Islet of Langerhans (tissue), 1 donor: ENCODE measurements around the gene OSBPL5.

Experiments used
- FAIRE-seq: peaks from one replicate; lab custom pipeline; 2011; peaks lifted over from hg19 to GRCh38; lab: Jason Lieb, UNC

The OSBPL5 gene

DNA sequence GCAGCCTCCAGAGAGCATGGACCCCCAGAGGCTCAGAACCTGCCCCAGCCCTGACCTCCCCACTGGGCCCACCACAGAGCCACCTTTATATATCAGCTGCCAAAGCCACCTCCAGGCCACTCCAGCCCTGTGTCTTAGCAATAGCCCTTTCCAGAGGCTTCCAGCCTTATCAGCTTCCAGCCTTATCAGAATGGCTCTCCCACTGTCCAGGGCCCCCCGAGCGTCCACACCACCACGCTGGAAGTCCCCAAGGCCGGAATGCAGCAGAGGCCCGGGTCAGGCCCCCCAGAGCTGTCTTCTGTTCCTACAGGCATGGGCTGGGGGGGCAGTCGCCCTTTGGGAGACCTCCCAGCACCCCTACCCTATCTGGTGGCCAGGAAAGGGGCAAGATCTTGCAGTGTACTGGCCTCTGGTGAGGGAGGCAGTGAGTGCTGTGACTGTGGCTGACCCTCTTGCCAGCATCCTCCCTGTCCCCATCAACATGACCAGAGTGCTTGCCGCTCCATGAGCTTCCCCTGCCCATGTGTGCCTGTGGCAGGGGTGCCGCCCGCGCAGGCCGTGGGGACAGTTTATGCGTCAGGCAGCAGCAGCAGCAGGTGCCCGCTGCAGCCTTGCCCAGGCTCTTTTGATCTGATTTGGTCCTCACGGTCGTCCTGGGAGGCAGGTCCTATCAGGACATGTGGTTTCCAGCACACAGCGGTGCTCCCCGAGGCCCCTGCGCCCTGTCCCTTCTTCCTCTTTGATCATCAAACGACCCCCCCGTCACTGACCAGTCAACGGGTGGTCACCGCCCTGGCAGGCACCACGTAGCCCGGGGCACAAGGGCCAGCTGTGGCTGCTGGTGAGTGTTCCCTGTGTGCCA is 15.9 kb downstream of the OSBPL5 start:
- FAIRE-seq, result no peak

DNA sequence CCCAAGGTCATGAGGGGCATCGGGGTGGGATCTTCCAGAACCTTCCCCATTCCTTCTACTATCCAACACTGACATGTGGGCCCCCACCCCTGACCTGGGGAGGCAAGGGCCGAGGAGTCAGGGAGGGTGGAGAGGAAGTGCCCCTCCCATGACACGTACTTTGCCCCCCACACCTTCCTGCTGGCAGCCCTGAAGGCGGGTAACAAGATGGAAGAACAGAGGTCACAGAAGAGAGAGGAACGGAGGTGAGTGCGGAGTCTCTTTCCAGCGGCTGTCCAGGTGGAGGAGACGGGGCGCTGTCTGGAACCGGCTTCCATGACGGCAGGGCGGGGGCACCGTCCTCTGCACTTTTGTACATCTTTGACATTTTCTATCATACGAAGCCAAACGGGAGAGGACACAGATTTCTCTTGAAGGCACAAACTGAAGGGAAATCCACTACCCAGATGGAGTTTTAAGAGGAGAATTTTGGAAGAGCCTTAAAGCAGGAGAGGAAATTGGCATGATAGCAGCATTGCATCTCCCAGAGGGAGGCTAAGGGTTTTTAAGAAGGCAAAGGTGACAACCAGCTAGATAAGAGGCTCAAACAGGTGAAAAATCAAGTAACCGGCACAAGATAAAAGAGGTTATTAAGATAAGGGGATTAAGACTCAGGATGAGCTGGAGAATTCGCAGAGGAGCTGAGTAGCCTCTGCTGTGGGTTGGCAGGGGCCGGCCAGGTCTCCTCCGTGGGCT is 16.7 kb downstream of the OSBPL5 start:
- no peak for FAIRE-seq

DNA sequence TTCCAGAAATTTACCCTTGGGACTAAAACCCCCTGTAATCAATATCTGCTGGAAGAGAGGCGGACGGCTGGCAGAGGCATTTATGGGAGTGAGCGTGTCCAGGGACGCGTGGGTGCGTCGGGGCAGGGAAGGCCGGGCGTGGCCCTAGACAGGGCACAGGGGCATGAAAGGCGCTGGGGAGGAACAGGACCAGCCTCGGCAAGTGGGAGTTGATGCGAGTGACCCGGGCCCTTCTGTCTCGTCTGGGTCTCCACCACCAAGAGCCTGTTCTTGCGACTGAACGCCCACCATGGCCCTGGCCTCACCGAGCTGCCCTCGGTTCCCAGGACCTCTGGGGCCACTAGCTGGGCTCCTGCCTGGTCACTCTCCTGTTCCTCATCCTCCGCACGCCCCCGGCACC is 17.5 kb downstream of the OSBPL5 start:
- FAIRE-seq, result no peak

DNA sequence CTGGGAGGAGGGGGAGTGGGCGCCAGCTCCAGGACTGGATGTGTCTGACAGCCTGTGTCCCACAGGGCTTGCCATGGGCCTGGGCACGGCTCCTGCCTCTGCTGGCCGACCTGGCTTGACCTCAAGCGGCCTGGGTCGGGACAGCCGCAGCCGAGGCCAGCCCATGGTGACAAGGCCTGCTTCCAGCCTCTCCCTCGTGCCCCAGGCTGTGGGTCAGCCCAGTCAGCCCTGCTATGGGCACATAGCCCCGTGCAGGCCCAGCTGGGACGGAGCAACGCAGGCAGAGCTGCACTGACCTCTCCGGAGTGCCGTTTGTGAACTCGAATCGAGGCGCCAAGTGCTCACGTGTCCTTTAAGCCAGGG is 17.9 kb downstream of the OSBPL5 start:
- no peak for FAIRE-seq

DNA sequence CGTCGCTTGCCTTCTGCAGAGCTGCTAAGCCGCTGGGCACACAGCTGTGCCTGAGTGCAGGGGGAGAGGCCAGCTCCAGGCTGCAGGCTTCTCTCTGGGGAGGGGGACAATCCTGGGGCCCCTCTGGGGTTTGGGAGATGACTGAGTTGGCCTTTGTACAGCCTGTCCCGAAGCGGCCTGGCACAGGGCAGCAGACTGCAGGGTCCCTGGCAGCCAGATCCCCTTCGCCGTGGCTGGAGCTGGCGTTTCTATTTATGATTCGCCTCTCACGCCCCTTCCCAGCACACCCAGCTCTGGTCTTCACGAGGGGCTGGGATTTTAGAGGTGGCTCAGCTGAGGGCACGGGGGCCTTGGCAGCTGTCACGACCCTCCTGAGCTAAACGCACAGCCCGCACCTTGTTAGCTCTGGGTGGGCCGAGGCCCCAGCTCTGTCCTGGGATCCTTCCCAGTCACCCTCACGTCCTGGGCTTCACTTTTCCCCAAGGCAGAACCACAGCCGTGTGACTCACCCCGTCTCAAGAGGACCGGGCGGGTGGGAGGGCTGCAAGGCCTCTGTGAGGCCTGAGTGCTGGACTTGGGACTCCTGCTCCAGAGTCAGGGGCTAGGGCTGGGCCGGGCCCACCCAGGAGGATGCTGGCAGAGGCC is 18.4 kb downstream of the OSBPL5 start:
- no peak for FAIRE-seq

DNA sequence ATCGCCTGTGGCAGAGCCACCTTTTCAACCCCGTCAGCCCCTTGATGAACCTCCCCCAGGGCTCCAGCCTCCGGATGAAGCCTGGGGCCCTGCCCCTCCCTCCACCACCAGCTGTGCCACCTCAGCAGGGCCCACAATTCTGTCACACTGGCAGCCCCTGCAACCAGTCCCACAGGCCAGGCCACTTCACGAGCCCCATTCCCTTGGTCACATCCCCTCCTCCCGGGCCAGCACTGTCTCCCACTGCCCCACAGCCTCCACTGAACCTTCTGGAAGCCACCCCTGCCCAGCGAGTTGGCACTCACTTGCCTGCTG is 19.9 kb downstream of the OSBPL5 start:
- FAIRE-seq, result no peak

DNA sequence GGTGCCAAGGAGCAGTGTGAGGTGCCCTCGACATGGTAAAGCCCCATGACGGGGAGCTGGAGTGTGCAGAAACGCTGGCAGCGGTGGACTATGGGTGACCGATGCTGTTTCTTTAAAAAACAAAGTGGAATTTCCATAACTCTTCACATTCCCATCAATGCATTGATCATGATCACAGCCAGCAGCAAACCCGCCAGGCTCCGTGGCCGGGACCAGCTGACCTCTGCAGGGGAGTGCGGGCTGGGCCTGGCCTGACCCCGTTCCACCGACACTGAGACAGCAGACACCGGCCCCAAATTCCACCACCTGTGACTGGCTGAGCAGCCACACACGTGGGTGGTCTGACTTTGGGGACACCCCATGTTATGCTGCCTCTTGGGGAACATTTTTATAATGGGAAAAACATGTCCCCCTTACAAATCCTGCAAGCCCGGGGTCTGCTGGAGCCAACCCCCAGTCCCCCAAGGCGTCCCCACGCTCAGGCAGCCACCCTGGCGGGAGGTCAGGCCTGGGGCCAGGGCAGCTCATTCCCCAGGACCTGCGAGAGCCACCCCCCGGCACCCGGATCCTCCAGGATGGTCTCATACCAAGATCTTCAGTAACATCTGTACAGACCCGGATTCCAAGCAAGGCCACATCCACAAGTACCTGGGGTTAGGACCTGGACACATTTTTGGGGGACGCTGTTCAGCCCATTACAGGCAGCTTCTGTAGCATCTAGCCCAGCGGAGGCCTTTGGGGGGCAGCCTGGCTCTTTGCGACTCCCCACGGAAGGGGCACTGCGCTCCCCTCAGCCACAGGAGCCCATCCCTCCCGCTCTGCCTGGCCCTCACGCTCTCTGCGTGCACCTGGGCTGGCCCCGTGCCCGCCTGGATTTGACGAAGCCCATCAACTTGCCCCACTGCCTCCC is 20.6 kb downstream of the OSBPL5 start:
- no peak for FAIRE-seq

DNA sequence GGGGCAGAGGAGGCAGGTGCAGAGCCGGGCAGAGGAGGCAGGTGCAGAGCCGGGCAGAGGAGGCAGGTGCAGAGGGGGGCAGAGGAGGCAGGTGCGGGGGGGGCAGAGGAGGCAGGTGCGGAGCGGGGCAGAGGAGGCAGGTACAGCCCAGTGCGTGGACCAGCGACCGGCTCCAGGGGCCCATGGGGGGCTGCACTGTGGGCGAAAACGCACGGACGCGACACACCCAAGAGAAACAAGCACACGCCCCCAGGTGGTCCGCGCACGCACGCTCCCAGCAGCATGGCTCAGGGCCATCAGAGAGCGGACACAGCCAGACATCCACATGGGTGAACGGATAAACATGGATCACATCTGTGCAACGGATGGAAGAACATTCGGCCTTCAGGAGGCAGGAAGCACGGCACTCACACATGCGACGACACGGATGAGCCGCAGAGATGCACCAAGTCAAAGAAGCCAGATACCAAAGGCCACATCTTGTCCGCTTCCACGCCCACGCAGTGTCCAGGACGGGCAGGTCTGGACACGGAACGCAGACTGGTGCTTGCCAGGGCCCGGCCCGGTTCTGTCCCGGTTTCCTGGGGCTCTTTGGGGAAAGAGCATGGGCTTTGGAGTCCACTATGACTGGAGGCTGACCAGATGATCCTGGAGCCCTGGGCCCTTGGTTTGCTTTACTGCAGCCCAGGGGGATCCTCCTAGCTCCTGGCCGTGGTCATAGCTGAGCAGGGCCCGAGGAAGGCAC is 21.8 kb downstream of the OSBPL5 start:
- no peak for FAIRE-seq

DNA sequence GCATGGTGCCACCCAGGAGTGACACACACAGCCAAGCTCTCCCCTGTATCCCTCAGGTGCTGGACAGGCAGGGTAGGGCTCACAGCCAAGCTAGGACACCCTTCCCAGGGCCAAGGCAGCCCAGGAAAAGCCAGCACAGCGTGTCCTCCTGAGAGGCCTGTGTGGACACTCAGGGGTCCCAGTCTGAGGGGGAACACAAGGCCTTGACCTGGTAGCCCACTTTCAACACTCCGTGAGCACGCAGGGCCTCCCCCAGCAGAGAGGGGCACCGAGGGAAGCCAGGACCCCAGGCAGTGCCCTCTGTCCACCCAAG is 24.9 kb downstream of the OSBPL5 start:
- FAIRE-seq, result no peak

DNA sequence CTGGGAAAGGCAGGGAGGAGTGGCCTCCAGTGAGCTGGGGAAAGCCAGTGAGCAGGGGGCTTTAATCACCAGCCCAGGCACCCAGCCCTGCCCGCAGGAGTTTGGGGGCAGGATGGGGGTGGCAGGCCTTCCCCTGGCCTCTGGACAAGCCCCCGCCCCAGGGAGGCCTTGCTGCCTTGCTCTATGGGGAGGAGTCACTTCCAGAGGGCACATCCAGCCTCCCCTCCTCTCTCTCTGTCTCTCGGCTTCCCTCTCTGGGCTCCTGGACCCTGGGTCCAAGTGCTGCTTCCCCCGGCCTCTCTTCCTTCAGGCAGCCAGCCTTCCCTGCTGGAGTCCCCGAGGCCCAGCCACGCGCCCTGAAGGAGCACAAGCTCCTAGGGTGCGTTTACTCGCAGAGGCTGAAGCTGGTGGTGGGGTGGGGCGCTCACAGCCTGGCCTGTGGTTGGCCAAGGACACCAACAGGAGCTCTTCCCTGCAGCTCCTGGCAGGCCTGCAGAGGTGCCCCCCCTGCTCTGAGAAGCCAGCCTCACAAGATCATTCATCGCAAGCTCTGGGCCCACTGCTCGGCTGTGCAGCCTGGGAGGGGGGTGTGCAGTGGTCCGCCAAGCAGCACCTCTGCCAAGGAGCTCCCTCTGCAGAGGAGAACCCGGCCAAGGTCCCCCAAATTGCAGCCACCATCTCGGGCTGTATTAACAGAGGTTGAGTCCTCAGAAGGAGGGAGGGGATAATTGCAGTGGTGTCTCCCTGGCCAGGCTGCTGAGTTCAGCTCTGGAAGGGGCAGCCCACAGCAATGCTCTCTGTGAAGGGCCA is 25.4 kb downstream of the OSBPL5 start:
- FAIRE-seq, result no peak

DNA sequence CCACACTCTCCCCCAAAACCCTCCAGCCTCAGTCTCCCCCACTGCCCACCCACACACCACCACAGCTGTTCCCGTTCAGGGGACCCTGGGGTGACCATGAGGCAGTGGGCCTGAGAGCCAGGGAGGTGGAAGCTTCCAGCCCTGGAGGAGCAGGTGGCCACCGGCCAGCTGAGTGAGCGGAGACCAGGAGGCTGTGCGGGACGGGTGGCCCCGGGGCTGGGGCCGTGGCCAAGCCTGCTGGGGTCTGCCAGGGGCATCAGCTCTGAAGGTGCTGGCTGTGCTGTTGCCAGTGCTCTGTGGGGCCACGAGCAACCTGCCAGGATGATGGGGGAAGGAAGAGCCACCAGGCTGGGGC is 26.0 kb downstream of the OSBPL5 start:
- no peak for FAIRE-seq

DNA sequence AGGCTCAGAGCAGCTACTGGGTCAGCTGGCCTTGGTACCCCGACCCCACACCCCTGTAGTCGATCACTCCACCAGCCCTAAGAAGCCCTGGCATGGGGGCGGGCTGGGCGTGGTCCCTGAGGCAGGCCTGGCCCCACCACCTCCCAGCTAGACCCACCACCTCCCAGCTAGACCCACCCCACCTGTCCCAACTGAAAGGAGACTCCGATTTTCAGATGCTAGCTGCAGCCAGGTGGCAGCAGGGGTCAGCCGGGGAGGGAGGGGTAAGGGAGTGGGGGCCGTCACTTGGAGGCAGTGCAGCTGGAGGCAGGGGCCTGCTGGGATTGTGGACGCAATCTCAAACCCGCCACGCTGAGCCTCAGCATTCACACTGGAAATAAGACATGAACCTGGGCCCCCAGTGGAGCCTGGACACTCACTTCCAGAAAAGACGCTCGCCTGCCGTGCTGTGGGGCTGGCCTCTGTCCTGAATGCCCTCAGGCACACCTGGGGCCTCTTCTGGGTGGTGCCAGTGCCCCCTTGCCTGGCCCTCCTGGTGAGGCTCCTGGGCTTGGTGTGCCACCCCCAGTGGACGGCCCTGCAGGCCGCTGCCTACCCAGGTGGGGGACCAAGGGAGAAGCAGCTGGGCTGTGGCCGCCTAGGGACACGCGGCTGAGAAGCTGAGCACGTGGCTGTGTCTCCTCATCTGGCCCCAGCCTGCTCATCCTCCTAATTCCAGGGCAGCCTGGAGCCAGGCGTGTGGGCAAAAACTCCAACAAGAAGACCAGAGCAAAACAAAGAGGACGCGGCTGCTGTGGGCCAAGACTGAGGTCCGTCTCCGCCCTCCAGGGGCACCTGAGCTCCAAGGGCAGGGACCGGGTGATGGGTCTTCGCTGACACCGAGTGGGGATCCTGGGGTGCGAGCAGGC is 26.7 kb downstream of the OSBPL5 start:
- no peak for FAIRE-seq

DNA sequence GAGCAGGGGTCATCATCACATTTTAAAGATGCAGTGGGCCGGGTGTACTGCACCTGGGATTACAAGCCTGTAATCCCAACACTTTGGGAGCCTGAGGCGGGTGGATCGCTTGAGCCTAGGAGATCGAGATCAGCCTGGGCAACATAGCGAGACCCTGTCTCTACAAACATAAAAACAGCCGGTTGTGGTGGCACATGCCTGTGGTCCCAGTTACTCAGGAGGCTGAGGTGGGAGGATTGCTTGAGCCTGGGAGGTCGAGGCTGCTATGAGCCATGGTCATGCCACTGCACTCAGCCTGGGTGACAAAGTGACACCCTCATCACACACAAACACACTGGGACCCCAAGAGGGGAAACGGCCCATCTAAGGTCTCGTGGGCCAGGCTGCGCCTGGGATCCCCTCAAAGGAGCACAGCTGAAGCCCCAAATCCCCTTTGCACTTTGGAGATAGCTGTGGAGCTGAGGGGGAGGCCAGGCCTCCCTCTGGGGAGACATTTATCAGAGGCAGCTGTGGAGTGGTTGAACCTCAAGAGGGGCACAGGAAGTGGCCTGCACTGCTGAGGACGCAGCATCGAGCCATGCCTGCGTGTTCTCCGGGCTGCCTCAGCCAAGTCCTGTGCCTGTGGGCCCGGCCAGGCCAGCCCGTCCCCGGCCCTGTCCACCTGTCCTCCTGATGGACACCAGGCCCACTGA is 27.5 kb downstream of the OSBPL5 start:
- FAIRE-seq, result no peak

DNA sequence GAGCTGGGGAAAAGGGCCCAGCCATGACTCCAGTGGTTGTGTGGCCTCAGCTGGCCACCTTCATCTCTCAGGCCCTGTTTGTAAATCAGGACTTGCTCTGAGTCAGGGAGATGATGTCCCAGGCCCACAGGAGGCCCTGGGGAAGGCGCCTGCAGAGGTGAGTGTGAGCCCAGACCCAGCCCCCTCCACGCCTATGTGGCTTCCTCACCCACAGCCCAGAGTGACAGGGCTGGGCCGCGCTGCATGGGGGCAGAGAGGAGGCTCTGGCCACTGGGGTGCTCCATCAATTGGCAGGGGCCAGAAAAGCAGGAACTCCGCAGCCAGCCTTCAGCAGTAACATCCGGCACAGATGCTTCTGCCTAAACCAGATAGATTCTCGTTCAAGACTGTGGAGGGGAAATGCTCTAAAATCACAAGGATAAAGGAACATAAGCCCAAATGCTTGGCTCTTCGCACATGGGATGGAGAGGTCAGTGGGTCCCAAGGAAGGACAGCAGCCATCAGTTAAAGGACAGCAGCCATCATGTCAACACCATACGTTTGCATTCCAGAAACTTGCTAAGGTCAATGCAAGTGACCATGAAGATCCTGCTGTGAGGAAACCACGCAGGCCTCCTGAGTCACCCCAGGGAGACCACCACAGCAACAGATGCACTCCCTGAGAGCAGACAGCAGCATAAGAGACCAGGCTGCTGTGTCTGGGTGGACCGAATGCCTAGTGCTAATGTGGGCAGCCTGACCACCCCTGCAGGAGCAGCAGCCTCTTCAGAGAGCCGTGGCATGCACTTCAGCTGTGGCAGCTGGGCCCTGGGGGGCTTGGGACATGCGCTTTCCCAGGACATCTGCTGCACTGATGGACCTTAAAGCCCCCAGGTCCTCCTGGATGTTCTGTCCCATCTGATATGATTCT is 28.3 kb downstream of the OSBPL5 start:
- FAIRE-seq, result no peak

DNA sequence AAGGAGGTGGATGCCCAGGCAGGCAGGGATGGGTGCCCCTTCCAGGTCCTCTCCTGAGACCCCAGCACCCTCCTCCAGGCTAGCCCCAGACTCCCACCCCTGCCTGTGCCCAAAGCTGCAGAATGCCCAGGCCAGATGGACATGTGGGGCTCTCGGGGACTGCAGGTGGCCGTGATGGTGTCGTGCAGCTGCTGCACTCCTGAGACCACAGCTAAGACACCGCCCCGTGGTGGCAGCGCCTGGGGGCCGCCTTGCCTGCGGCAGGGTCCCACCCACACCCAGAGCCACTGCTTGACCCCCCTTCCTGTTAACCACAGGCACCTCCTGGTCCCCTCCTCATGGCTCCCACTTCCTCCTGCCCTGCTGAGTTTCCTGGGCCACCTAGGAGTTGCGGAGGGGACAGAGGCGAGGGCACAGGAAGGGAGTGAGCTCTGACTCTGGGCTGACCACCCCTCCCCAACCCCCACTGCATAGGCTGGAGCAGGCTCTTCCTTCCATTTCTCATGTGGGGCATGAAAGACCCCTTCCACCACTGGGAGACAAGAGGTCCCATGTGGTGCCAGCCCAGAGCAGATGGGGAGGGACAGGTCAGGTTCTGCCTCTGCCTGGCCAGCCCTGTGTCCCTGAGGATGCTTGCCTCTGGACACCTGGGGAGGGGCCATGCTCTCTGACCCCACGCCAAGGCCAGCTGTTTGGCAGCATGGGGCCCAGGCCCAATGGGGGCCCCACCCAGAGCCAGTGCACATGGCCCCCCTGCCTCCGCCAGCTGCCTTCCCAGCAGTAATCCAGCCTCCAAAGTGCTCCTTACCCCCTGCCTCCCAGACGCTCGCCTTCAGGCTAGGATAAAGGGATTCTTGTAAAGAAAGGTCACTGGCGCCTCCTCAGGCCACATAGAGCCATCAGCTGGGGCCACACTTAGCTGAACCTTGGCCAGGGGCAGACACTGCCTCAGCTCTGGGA is 29.3 kb downstream of the OSBPL5 start:
- FAIRE-seq, result no peak

DNA sequence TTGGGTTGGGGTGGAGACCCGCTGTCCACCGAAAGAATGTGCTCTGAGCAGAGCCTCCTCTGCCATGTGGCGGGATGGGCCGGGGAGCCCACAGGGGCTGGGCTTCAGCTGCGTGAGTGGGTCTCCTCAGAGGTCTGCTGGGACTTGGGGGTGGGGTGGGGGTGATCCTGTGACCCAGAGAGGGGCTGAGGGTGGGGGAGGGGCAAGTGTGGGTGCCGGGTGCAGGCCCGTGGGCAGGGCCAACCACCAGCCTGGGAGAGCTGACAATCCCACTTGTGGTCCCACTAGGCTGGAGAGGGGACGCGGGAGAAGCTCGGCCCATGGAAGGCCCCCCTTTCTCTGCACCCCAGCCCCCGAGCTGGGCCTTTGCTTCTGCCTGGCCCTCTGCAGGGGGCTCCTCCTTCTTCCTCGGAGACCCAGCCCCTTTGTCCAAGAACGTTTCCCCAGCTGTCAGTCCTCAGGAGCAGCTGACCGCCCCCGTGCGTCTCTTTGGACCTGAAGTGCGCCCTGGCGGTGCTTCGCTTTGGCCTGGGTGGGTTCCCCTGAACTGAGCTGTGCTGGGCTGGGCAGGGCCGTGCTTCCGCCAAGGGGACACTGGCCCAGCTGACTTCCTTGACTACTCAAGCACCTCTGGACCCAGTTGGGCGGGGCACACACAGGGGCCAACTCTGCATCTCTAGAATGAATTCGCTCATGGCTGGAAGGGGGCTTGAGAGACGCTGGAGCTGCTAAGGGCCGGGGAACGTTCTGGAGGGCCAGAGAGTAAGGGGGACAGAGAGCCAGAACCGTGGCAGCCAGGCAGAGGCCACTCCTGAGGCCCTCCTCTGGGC is 30.2 kb downstream of the OSBPL5 start:
- FAIRE-seq, result no peak
